Left renal pelvis (tissue), 4 donors: ENCODE results near the gene RUFY4. TPM values are rescaled to one million over a fixed set of nuclear protein-coding genes. Genes with fewer than 3 reads are reported as not detected.

ENCODE experiments used
- DNase-seq, 4 donors: peaks; one replicate each; pipeline ENCODE4 v3.0.0-alpha.2; 2013; ENCODE audit warnings: low read depth in 4 of 4, low spot score in 3 of 4
- polyA plus RNA-seq, 4 donors: library from polyadenylated mRNA; unstranded; fragments of 120-200 nt; gene quantifications; one replicate each; pipeline ENCODE4 v1.2.1, GENCODE V29; 2013; ENCODE audit not compliant: insufficient read length in 4 of 4

Gene RUFY4
- polyA plus RNA-seq, 4 donors = 0.11 to 0.50 (median 0.37) TPM; not detected in 1

GRCh38 chr2:218138047-218138446 lies 69.0 kb downstream of the RUFY4 start:
- no peak for DNase-seq

Other genes starting within 250 kb of the RUFY4 start
- 10 to 100 TPM; 57.5 to 82.9 (median 63.6) TPM for gene TNS1, start 66.3 kb upstream of the RUFY4 start, polyA plus RNA-seq
- 1 to 10 TPM in 1 of 4 donors, under 1 TPM in 3; 0.06 to 1.3 (median 0.41) TPM for gene CXCR2, start 56.8 kb downstream of the RUFY4 start, polyA plus RNA-seq
- under 1 TPM in 1 of 4 donors, not detected in 3; 0.55 TPM for gene CXCR1, start 97.7 kb downstream of the RUFY4 start, polyA plus RNA-seq
- 100 to 1,000 TPM; 216 to 275 (median 255) TPM for gene ARPC2, start 147.9 kb downstream of the RUFY4 start, polyA plus RNA-seq
- 1 to 10 TPM; 1.6 to 2.8 (median 1.9) TPM for gene GPBAR1, start 191.8 kb downstream of the RUFY4 start, polyA plus RNA-seq
- 100 to 1,000 TPM in 3 of 4 donors, 10 to 100 TPM in 1; 75.6 to 140 (median 117) TPM for gene AAMP, start 200.9 kb downstream of the RUFY4 start, polyA plus RNA-seq
- 100 to 1,000 TPM in 2 of 4 donors, 10 to 100 TPM in 2; 46.5 to 127 (median 96.1) TPM for gene PNKD, start 201.3 kb downstream of the RUFY4 start, polyA plus RNA-seq
- gene TMBIM1, start 223.2 kb downstream of the RUFY4 start, polyA plus RNA-seq = 10 to 100 TPM; 72.2 to 94.0 (median 86.5) TPM